Smooth muscle cell (in vitro differentiated cells): ENCODE data around the gene PMP22. TPM values are rescaled to one million over a fixed set of nuclear protein-coding genes. Genes with fewer than 3 reads are reported as not detected.

Experiments used
- DNase-seq: peaks from one replicate; lab custom pipeline; 2025; ENCODE audit not compliant: unreplicated experiment; lab: John Stamatoyannopoulos, UW
- H2AFZ ChIP-seq: fragments of 200-600 bp; sonication (generic); 2 replicates; pipeline ENCODE4 v1.6.0; 2016; ENCODE audit warnings: antibody characterized with exemption, low read depth, mild to moderate bottlenecking
- H3F3A ChIP-seq: fragments of 200-600 bp; sonication (generic); 2 replicates; pipeline ENCODE4 v1.6.0; 2017; ENCODE audit warnings: antibody characterized with exemption, low read depth
- H3K27ac ChIP-seq: fragments of 200-600 bp; sonication (generic); 2 replicates; pipeline ENCODE4 v1.5.1; 2016; ENCODE audit warnings: low read depth, mild to moderate bottlenecking
- H3K27me3 ChIP-seq: fragments of 200-600 bp; sonication (generic); 2 replicates; pipeline ENCODE4 v1.6.1; 2016; ENCODE audit warnings: low read depth, mild to moderate bottlenecking
- H3K36me3 ChIP-seq: fragments of 200-600 bp; sonication (generic); 2 replicates; pipeline ENCODE4 v1.5.1; 2016; ENCODE audit warnings: low read depth
- H3K4me1 ChIP-seq: fragments of 200-600 bp; sonication (generic); 2 replicates; pipeline ENCODE4 v1.5.1; 2016; ENCODE audit warnings: low read depth
- H3K4me2 ChIP-seq: fragments of 200-600 bp; sonication (generic); 2 replicates; pipeline ENCODE4 v1.6.0; 2016; ENCODE audit warnings: mild to moderate bottlenecking
- H3K4me3 ChIP-seq: fragments of 200-600 bp; sonication (generic); 2 replicates; pipeline ENCODE4 v1.5.1; 2016; ENCODE audit warnings: mild to moderate bottlenecking
- H3K79me2 ChIP-seq: fragments of 200-600 bp; sonication (generic); 2 replicates; pipeline ENCODE4 v1.6.0; 2016; ENCODE audit warnings: low read depth, mild to moderate bottlenecking
- H3K9ac ChIP-seq: fragments of 200-600 bp; sonication (generic); 2 replicates; pipeline ENCODE4 v1.6.0; 2016; ENCODE audit warnings: low read depth
- H3K9me3 ChIP-seq: fragments of 200-600 bp; sonication (generic); replicated peaks from 2 replicates; pipeline ENCODE4 v1.5.1; 2016; ENCODE audit warnings: low read depth
- H4K20me1 ChIP-seq: fragments of 200-600 bp; sonication (generic); 2 replicates; pipeline ENCODE4 v1.6.0; 2016; ENCODE audit warnings: low read depth
- WGBS: methylation state at CpG from one replicate; pipeline ENCODE4 v1.1.7; 2016; ENCODE audit warnings: low lambda C conversion rate; 5-methylcytosine and 5-hydroxymethylcytosine counted together
- microRNA-seq: library from miRNA; unstranded; fragments of <30 nt; microRNA quantifications from one replicate; pipeline ENCODE4, GENCODE V29; 2016; ENCODE audit warnings: borderline number of aligned reads
- polyA plus RNA-seq: library from polyadenylated mRNA; unstranded; fragments of >200 nt; fragmentation: Nextera tagmentation; extraction: Ambion mirVana; gene quantifications from 2 replicates; pipeline ENCODE4 v1.2.1, GENCODE V29; 2016
- small RNA-seq: library from RNA; depleted of rRNA; stranded (forward); fragments of <200 nt; gene quantifications from one replicate; pipeline ENCODE3, GENCODE V24; 2014
- total RNA-seq: library from RNA; depleted of rRNA; stranded (reverse); fragments of >200 nt; gene quantifications from 2 replicates; pipeline ENCODE4 v1.2.3, GENCODE V29; 2014
- TF ChIP-seq, protein P1 (sequence below): fragments of 200-600 bp; sonication (generic); IDR thresholded peaks from 2 replicates; pipeline ENCODE4 v1.5.1; 2017; ENCODE audit warnings: borderline replicate concordance, mild to moderate bottlenecking, antibody characterized with exemption; ENCODE audit not compliant: insufficient read depth, poor library complexity, severe bottlenecking

Gene PMP22
- total and polyA plus RNA-seq, 2 experiments from 2014 or later: 39.6 to 69.5 TPM

DNA sequence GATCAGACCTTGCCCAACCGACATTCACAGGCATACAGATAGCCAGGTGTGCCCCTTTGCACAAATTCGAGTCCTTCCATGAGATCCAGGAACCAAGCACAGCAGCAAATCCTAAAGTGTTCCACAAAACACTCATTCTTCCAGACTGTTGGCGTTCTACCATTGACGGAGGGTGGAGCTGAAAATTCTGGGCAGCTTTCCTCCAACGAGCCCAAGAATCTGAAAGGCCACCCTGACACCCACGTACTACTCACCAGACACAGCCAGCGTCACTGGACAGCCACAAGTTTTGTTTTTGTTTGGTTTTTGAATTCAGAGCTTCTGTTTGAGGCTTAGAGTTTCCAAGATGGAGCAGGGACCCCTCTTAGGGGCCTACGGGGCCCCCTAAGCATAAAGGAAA is 83.8 kb downstream of the PMP22 start:
- no peaks in the 10 kb centered on the region for H3F3A ChIP-seq
- H3K27me3 ChIP-seq: no peaks in the 10 kb centered on the region
- H2AFZ ChIP-seq: no peak overlapping the region
- H4K20me1 ChIP-seq: no peaks in the 10 kb centered on the region
- H3K27ac ChIP-seq: no peak overlapping the region
- TF ChIP-seq, protein P1, sequence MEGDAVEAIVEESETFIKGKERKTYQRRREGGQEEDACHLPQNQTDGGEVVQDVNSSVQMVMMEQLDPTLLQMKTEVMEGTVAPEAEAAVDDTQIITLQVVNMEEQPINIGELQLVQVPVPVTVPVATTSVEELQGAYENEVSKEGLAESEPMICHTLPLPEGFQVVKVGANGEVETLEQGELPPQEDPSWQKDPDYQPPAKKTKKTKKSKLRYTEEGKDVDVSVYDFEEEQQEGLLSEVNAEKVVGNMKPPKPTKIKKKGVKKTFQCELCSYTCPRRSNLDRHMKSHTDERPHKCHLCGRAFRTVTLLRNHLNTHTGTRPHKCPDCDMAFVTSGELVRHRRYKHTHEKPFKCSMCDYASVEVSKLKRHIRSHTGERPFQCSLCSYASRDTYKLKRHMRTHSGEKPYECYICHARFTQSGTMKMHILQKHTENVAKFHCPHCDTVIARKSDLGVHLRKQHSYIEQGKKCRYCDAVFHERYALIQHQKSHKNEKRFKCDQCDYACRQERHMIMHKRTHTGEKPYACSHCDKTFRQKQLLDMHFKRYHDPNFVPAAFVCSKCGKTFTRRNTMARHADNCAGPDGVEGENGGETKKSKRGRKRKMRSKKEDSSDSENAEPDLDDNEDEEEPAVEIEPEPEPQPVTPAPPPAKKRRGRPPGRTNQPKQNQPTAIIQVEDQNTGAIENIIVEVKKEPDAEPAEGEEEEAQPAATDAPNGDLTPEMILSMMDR: no peak
- no peak overlapping the region for H3K4me3 ChIP-seq
- H3K4me1 ChIP-seq: no peaks in the 10 kb centered on the region
- no peaks in the 10 kb centered on the region for H3K79me2 ChIP-seq
- no peaks in the 10 kb centered on the region for H3K9me3 ChIP-seq
- DNase-seq: no peak
- H3K4me2 ChIP-seq: no peak overlapping the region
- no peak overlapping the region for H3K9ac ChIP-seq
- no peaks in the 10 kb centered on the region for H3K36me3 ChIP-seq
- WGBS: 74% methylated on average over 8 of the region's 8 CpGs

DNA sequence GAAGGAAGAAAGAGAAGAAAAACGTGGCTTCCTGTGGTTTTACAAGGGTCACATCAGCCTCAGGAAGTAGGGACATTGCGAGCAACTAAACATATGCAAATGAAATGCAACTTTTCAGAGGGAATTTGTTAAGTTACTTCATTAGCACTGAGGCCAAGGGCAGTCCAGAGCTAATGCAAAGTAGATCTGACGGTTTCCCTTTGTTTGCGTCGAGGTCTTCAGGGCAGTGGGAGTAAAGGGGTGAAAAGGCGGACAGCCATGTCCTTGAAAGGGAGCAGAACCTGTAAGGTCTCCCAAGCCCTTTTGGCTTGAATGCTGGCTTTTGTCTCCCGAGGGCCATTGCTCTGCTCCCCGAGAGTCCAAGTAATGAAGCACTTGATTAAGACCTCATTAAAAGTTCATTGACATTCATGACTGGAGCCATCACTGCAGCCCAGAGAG is 85.0 kb downstream of the PMP22 start:
- no peak overlapping the region for H3K4me3 ChIP-seq
- no peaks in the 10 kb centered on the region for H3K36me3 ChIP-seq
- H3K9me3 ChIP-seq: no peaks in the 10 kb centered on the region
- H3K4me1 ChIP-seq: no peaks in the 10 kb centered on the region
- no peak overlapping the region for H3K27ac ChIP-seq
- no peaks in the 10 kb centered on the region for H3F3A ChIP-seq
- H3K9ac ChIP-seq: no peak overlapping the region
- H3K79me2 ChIP-seq: no peaks in the 10 kb centered on the region
- no peaks in the 10 kb centered on the region for H4K20me1 ChIP-seq
- TF ChIP-seq, protein P1: no peak
- no peak overlapping the region for H2AFZ ChIP-seq
- 66% methylated on average over 8 of the region's 8 CpGs for WGBS
- H3K27me3 ChIP-seq: peaks cover 8% of the 10 kb centered on the region
- no peak for DNase-seq
- H3K4me2 ChIP-seq: no peak overlapping the region

Small RNA genes lying within 50 kb of the gene (microRNA-seq; reads per million reads assigned to microRNA genes)
- 2.3 reads per million for gene MIR4731

Small RNA genes lying within 50 kb of the gene (small RNA-seq; reads per million reads assigned to genes)
- gene MIR4731 (0.18 reads per million), gene RNU6-799P (not detected)

Other genes starting within 250 kb of the PMP22 start
- gene TEKT3, start 76.3 kb upstream of the PMP22 start, total RNA-seq: 0.09 TPM in 1 of 2 replicates, not detected in the other
- gene TEKT3, start 76.3 kb upstream of the PMP22 start, polyA plus RNA-seq: 0.76 and 1.00 TPM in 2 replicates
- gene CDRT4, start 202.3 kb upstream of the PMP22 start, total RNA-seq: 0.45 and 1.4 TPM in 2 replicates
- gene CDRT4, start 202.3 kb upstream of the PMP22 start, polyA plus RNA-seq: 4.2 and 4.3 TPM in 2 replicates